ENCODE data around the gene C1orf174. TPM values are rescaled to one million over a fixed set of nuclear protein-coding genes. Genes with fewer than 3 reads are reported as not detected.

Gene C1orf174
- total RNA-seq, 1 donor from 2014 or later: 25.8 TPM

DNA sequence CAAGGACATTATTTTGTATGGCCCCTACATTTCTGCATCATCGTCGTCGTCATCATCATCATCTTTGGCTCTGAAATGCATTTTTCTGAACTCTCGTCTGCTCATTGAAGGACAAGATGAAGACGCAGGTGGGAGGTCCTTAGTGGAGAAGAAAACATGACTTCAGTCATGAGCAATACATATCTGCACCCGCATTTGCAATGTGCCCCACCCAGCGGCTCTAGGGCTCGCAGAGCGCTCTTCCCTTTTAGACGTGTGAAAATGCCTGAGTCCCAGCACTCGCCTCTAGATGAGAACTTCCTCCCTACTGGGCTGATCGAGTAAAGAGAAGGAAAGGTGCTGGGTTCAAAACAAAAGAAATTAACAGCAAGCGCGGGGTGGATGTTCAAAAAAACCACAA, 10.1 kb downstream of the C1orf174 start:
- DNase-seq (ENCODE audit: low spot score in 2 of 2, unreplicated experiment in 2 of 2): no peak
- Mint-ChIP-seq H3K4me1 (no peaks in the 10 kb centered on the region), H3K9me3 (no peaks in the 10 kb centered on the region), H3K36me3 (peaks cover 27% of the 10 kb centered on the region), H3K4me3 (no peak overlapping the region), H3K27me3 (ENCODE audit: low read depth) (no peaks in the 10 kb centered on the region), H3K27ac (no peak overlapping the region)
- TF ChIP-seq, protein P1, sequence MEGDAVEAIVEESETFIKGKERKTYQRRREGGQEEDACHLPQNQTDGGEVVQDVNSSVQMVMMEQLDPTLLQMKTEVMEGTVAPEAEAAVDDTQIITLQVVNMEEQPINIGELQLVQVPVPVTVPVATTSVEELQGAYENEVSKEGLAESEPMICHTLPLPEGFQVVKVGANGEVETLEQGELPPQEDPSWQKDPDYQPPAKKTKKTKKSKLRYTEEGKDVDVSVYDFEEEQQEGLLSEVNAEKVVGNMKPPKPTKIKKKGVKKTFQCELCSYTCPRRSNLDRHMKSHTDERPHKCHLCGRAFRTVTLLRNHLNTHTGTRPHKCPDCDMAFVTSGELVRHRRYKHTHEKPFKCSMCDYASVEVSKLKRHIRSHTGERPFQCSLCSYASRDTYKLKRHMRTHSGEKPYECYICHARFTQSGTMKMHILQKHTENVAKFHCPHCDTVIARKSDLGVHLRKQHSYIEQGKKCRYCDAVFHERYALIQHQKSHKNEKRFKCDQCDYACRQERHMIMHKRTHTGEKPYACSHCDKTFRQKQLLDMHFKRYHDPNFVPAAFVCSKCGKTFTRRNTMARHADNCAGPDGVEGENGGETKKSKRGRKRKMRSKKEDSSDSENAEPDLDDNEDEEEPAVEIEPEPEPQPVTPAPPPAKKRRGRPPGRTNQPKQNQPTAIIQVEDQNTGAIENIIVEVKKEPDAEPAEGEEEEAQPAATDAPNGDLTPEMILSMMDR (IDR thresholded peaks at IDR 0.05; ENCODE audit: unreplicated experiment): no peak

DNA sequence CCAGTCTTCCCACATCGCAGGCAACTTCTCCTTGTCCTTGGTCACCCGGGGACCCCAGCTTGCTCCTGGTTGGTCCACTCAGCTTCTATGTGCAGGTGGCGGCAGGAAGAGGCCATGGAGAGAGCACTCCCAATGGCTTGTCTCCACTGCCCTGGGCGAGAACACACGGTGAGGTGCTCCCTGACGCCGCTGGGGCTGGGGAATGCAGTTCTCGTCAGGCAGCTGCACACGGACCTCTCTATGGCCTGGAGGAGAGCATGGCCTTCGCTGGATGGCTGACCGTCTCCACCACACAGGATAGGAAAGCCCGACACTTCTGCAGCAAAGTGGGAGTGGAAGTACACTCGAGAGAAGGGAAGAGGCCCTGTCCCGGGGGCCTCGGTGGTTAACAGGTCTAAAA, 11.8 kb downstream of the C1orf174 start:
- no peak for DNase-seq (ENCODE audit: low spot score in 2 of 2, unreplicated experiment in 2 of 2)
- no peaks in the 10 kb centered on the region for H3K9me3 Mint-ChIP-seq
- H3K4me1 Mint-ChIP-seq: no peaks in the 10 kb centered on the region
- TF ChIP-seq, protein P1 (IDR thresholded peaks at IDR 0.05; ENCODE audit: unreplicated experiment): no peak
- H3K27me3 Mint-ChIP-seq (ENCODE audit: low read depth): no peaks in the 10 kb centered on the region
- H3K4me3 Mint-ChIP-seq: no peak overlapping the region
- H3K27ac Mint-ChIP-seq: no peak overlapping the region
- peaks cover 31% of the 10 kb centered on the region for H3K36me3 Mint-ChIP-seq

DNA sequence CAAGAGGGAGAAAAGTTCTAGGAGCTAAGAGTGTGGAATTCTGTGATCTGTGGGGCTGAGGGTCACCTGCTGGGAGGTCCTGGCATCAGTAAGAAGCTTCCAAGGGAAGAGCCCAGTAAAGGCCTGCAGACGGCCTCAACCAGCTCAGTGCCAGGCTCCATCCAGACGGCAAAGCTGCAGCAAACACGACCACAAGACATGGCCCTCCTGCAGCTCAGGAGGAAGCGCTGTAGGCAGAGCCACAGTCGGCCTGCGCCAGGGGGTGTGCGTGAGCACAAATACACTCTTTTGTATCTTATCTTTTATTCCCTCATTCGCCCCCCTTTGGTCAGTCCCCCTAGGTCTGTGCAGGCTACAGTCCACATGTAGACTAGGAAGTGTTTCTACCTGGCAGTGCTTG, 13.4 kb downstream of the C1orf174 start:
- DNase-seq (ENCODE audit: low spot score in 2 of 2, unreplicated experiment in 2 of 2): no peak
- Mint-ChIP-seq H3K36me3 (peaks cover 35% of the 10 kb centered on the region), H3K9me3 (no peaks in the 10 kb centered on the region), H3K4me3 (no peak overlapping the region), H3K27ac (peak overlapping the region; percentile 23), H3K27me3 (ENCODE audit: low read depth) (no peaks in the 10 kb centered on the region), H3K4me1 (no peaks in the 10 kb centered on the region)
- TF ChIP-seq, protein P1 (IDR thresholded peaks at IDR 0.05; ENCODE audit: unreplicated experiment): no peak

DNA sequence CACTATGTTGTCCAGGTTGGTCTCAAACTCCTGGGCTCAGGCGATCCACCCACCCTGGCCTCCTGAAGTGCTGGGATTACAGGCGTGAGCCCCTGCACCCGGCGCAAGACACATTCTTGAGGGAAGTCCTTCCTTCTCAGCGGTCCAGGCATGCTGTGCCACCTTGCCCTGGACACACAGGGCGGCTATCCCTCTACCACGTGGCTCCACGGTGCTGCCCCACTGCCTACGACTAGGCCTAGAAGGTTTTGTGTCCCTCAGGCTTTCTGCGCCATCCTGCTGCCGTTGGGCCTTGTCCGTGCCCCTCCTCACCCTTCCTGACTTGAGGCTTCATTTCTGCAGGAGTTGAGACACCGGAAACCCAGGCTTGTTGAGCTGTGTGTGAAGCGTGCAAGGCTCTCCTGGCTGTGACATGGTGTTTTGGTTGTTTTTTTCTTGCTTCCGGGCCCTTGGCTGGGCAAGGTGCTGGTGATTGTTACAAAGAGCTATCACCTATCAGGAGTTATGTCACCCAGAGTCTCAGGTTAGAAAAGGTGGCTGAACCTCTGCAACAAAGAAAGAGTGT, 13.9 kb downstream of the C1orf174 start:
- DNase-seq (ENCODE audit: low spot score in 2 of 2, unreplicated experiment in 2 of 2): no peak
- Mint-ChIP-seq H3K27ac (peak overlapping the region; percentile 23), H3K4me3 (no peak overlapping the region), H3K9me3 (no peaks in the 10 kb centered on the region), H3K4me1 (no peaks in the 10 kb centered on the region), H3K36me3 (peaks cover 35% of the 10 kb centered on the region), H3K27me3 (ENCODE audit: low read depth) (no peaks in the 10 kb centered on the region)
- TF ChIP-seq, protein P1 (IDR thresholded peaks at IDR 0.05; ENCODE audit: unreplicated experiment): no peak

DNA sequence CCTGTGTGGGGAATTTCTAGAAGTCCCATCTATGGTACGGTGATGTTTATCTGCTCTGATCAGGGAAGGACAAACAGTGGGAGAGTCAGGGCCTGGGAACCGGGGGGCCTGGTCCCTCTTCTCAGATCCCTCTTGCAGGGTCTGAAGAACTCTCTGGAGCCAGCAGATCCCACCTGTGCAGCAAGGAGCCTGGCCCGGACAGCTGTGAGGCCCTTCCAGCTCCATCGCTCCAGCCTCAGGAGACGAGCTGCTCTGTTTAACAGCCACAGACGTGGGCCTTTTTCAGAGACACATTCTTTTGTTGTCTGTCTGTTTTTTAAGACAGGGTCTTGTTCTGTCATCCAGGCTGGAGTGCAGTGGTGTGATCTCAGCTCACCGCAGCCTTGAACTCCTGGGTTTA, 14.5 kb downstream of the C1orf174 start:
- TF ChIP-seq, protein P1 (IDR thresholded peaks at IDR 0.05; ENCODE audit: unreplicated experiment): no peak
- peaks cover 35% of the 10 kb centered on the region for H3K36me3 Mint-ChIP-seq
- H3K9me3 Mint-ChIP-seq: no peaks in the 10 kb centered on the region
- H3K27me3 Mint-ChIP-seq (ENCODE audit: low read depth): no peaks in the 10 kb centered on the region
- no peak for DNase-seq (ENCODE audit: low spot score in 2 of 2, unreplicated experiment in 2 of 2)
- no peak overlapping the region for H3K27ac Mint-ChIP-seq
- no peak overlapping the region for H3K4me3 Mint-ChIP-seq
- H3K4me1 Mint-ChIP-seq: no peaks in the 10 kb centered on the region

DNA sequence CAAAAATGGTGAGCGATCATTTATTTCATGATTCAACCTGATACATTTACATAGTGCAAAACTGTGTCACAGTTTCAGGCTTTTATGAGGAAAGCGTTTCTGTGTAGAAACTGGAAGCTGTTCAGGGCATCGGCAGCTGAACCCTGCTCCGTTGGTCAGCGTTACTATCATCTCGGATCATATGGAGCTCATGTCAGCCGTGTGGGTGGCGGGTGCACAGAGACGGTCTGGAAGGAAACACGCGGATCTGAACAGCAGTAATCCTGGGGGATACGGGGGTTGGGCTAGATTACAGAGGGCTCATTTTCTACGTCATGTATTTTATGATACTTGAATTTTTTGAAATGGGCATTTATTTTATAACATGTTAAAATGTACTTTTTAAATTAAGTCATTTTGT, 15.1 kb downstream of the C1orf174 start:
- Mint-ChIP-seq H3K9me3 (no peaks in the 10 kb centered on the region), H3K27me3 (ENCODE audit: low read depth) (no peaks in the 10 kb centered on the region), H3K36me3 (peaks cover 34% of the 10 kb centered on the region), H3K4me3 (no peak overlapping the region), H3K4me1 (no peaks in the 10 kb centered on the region), H3K27ac (no peak overlapping the region)
- TF ChIP-seq, protein P1 (IDR thresholded peaks at IDR 0.05; ENCODE audit: unreplicated experiment): no peak
- DNase-seq (ENCODE audit: low spot score in 2 of 2, unreplicated experiment in 2 of 2): no peak
